Activated CD4-positive, alpha-beta T cell treated with anti-CD3 and anti-CD28 coated beads for 1 hour (primary cell): ENCODE results near the gene ARF3.
"Not testable (repeated sequence)": the region's sequence is repeated elsewhere in the genome, so short reads cannot be mapped to it uniquely, and the experiment has no call there.

ENCODE experiments used
- DNase-seq: peaks from one replicate; pipeline ENCODE4 v3.0.0-alpha.2; 2020

The ARF3 gene

GRCh38 chr12:48924617-48925303, 32.5 kb downstream of the ARF3 start:
- DNase-seq, result peak; percentile 66

GRCh38 chr12:48923117-48923516, 34.2 kb downstream of the ARF3 start:
- DNase-seq, result no peak

- DNase-seq, result peak; percentile 17
Observed at GRCh38 chr12:48917857-48918537, 39.3 kb downstream of the ARF3 start.

- DNase-seq, result no peak
Observed at GRCh38 chr12:48910196-48910595, 47.1 kb downstream of the ARF3 start.

- not testable (repeated sequence) for DNase-seq
Observed at GRCh38 chr12:48909698-48910097, 47.6 kb downstream of the ARF3 start.

GRCh38 chr12:48907245-48907644, 50.0 kb downstream of the ARF3 start:
- DNase-seq, result no peak

GRCh38 chr12:48903982-48904411, 53.3 kb downstream of the ARF3 start:
- peak; percentile 70 for DNase-seq

- no peak for DNase-seq
Observed at GRCh38 chr12:48903363-48903981, 53.8 kb downstream of the ARF3 start.

- DNase-seq, result no peak
Observed at GRCh38 chr12:48901278-48901677, 56.0 kb downstream of the ARF3 start.

- DNase-seq, result no peak
Observed at GRCh38 chr12:48899651-48900050, 57.6 kb downstream of the ARF3 start.

GRCh38 chr12:48894271-48894670, 63.0 kb downstream of the ARF3 start:
- DNase-seq, result no peak

- DNase-seq, result peak; percentile 56
Observed at GRCh38 chr12:48890657-48891418, 66.4 kb downstream of the ARF3 start.

GRCh38 chr12:48889679-48890078, 67.6 kb downstream of the ARF3 start:
- DNase-seq, result no peak
